Breast epithelium (tissue), 4 donors: ENCODE measurements around the gene TIE1. TPM values are rescaled to one million over a fixed set of nuclear protein-coding genes. Genes with fewer than 3 reads are reported as not detected.

Source experiments
- DNase-seq, 2 donors: peaks; one replicate each; pipeline ENCODE4 v3.0.0-alpha.2; 2019; ENCODE audit warnings: low spot score in 2 of 2
- H3K27ac ChIP-seq, 2 donors: fragments of 200-600 bp; sonication (generic) in 1 of 2; one replicate each; pipeline ENCODE4 v1.5.1; 2016 to 2019; ENCODE audit warnings: mild to moderate bottlenecking in 1 of 2
- H3K27me3 ChIP-seq, 2 donors: fragments of 200-600 bp; sonication (generic) in 1 of 2; one replicate each; pipeline versions ENCODE4 v1.5.1 to v1.6.0; 2017 to 2019; ENCODE audit warnings: control low read depth in 1 of 2, mild to moderate bottlenecking in 1 of 2
- H3K36me3 ChIP-seq: fragments of 200-600 bp; one replicate; pipeline ENCODE4 v1.5.1; 2019
- H3K4me1 ChIP-seq, 2 donors: fragments of 200-600 bp; sonication (generic); one replicate each; pipeline ENCODE4 v1.5.1; 2016 to 2019; ENCODE audit warnings: control low read depth in 1 of 2
- H3K4me3 ChIP-seq, 3 donors: fragments of 200-600 bp; sonication (generic); 1 replicate in 2 of 3; 2 replicates in 1 of 3; pipeline ENCODE4 v1.5.1; 2016 to 2019; ENCODE audit warnings: mild to moderate bottlenecking in 3 of 3, moderate library complexity in 2 of 3
- H3K9me3 ChIP-seq, 2 donors: fragments of 200-600 bp; sonication (generic) in 1 of 2; one replicate each; pipeline ENCODE4 v1.5.1; 2016 to 2019; ENCODE audit warnings: control low read depth in 1 of 2
- CTCF ChIP-seq, 3 donors: fragments of 450-650 bp; IDR thresholded peaks; one replicate each; pipeline ENCODE4 v1.5.1; 2016 to 2017; ENCODE audit warnings: antibody characterized with exemption in 3 of 3, mild to moderate bottlenecking in 3 of 3, moderate library complexity in 3 of 3
- POLR2A ChIP-seq: fragments of 450-650 bp; IDR thresholded peaks from one replicate; pipeline ENCODE4 v1.6.1; 2016; ENCODE audit warnings: antibody characterized with exemption, mild to moderate bottlenecking, moderate library complexity
- POLR2AphosphoS5 ChIP-seq, 3 donors: sonication (generic); formaldehyde crosslinking; IDR thresholded peaks; one replicate each; pipeline ENCODE4 v1.6.1; 2017; ENCODE audit warnings: antibody characterized with exemption in 3 of 3
- intact Hi-C: fragments of 100-400 bp; cut with DNase I; formaldehyde crosslinking; loops from one replicate; pipeline ENCODE4 v1.15.1; 2023; ENCODE audit warnings: low total_unique reads
- total RNA-seq, 3 donors: library from RNA; depleted of rRNA; stranded (reverse); fragments of >200 nt; gene quantifications; one replicate each; pipeline ENCODE4 v1.1.0, GENCODE V29; 2016

The TIE1 gene
- 10 to 100 TPM in 2 of 3 donors, 1 to 10 TPM in 1; 9.4 to 39.0 (median 24.2) TPM for total RNA-seq

GRCh38 chr1:43300378-43301094 is at the start of gene TIE1:
Gene TIE1, plus strand, starts transcription at chr1:43300982. Its CDS starts 90 bp downstream, at chr1:43301072.
- Histone ChIP-seq H3K36me3 (no peaks in the 10 kb centered on the region), H3K4me1 (peaks cover 0 to 5% of the 10 kb centered on the region in 2 donors), H3K4me3 (peak within 1 kb of the TSS; percentile 24 to 49 (median 25)), H3K9me3 (no peaks in the 10 kb centered on the region), H3K27me3 (no peaks in the 10 kb centered on the region), H3K27ac (peak within 1 kb of the TSS; percentile 60 to 79)
- TF ChIP-seq POLR2AphosphoS5 (IDR thresholded peaks at IDR 0.05) = no peak
- no peak for TF ChIP-seq CTCF (IDR thresholded peaks at IDR 0.05)
- no peak for TF ChIP-seq POLR2A
- intact Hi-C loops = no loop called here
- no peak for DNase-seq

GRCh38 chr1:43251024-43251423 is 49.8 kb upstream of the TIE1 start:
- Histone ChIP-seq H3K9me3 (no peaks in the 10 kb centered on the region), H3K4me1 (no peaks in the 10 kb centered on the region)
- no peak for DNase-seq

GRCh38 chr1:43252225-43252624 is 48.6 kb upstream of the TIE1 start:
- no peaks in the 10 kb centered on the region for H3K4me1 ChIP-seq
- intact Hi-C loops = no loop called here
- H3K4me3 ChIP-seq = no peak overlapping the region
- H3K27ac ChIP-seq = no peak overlapping the region
- TF ChIP-seq POLR2A (no peak), CTCF (IDR thresholded peaks at IDR 0.05) (no peak), POLR2AphosphoS5 (IDR thresholded peaks at IDR 0.05) (no peak)
- DNase-seq = no peak
- H3K27me3 ChIP-seq = no peaks in the 10 kb centered on the region
- no peaks in the 10 kb centered on the region for H3K36me3 ChIP-seq
- H3K9me3 ChIP-seq = no peaks in the 10 kb centered on the region

More at GRCh38 chr1:43251024-43251423, 49.8 kb upstream of the TIE1 start:
- Histone ChIP-seq H3K4me3 (no peak overlapping the region), H3K27me3 (no peaks in the 10 kb centered on the region), H3K36me3 (no peaks in the 10 kb centered on the region), H3K27ac (no peak overlapping the region)
- intact Hi-C loops = no loop called here
- TF ChIP-seq POLR2AphosphoS5 (IDR thresholded peaks at IDR 0.05) (no peak), POLR2A (no peak), CTCF (IDR thresholded peaks at IDR 0.05) (no peak)

- DNase-seq = peak in 1 of 2 donors; percentile 28
- H3K27me3 ChIP-seq = no peaks in the 10 kb centered on the region
- H3K36me3 ChIP-seq = no peaks in the 10 kb centered on the region
- no peak for TF ChIP-seq POLR2AphosphoS5 (IDR thresholded peaks at IDR 0.05)
- TF ChIP-seq POLR2A = no peak
- no peak for TF ChIP-seq CTCF (IDR thresholded peaks at IDR 0.05)
- H3K27ac ChIP-seq = no peak overlapping the region
- no peaks in the 10 kb centered on the region for H3K4me1 ChIP-seq
- no peaks in the 10 kb centered on the region for H3K9me3 ChIP-seq
- intact Hi-C loops = no loop called here
- H3K4me3 ChIP-seq = no peak overlapping the region
Observed at GRCh38 chr1:43253173-43253572, 47.6 kb upstream of the TIE1 start.

- Histone ChIP-seq H3K4me1 (no peaks in the 10 kb centered on the region), H3K4me3 (no peak overlapping the region), H3K36me3 (no peaks in the 10 kb centered on the region), H3K27me3 (no peaks in the 10 kb centered on the region), H3K9me3 (no peaks in the 10 kb centered on the region), H3K27ac (no peak overlapping the region)
- TF ChIP-seq CTCF (IDR thresholded peaks at IDR 0.05) (no peak), POLR2AphosphoS5 (IDR thresholded peaks at IDR 0.05) (no peak), POLR2A (no peak)
- peak in 1 of 2 donors; percentile 31 for DNase-seq
- intact Hi-C loops = no loop called here
Observed at GRCh38 chr1:43253876-43254275, 46.9 kb upstream of the TIE1 start.
